Measurements from ENCODE around the gene HOXC5. TPM values are rescaled to one million over a fixed set of nuclear protein-coding genes. Genes with fewer than 3 reads are reported as not detected.

HOXC5 gene
- total RNA-seq, 4 donors from 2014 or later = 1.4 to 2.7 (median 1.7) TPM

DNA sequence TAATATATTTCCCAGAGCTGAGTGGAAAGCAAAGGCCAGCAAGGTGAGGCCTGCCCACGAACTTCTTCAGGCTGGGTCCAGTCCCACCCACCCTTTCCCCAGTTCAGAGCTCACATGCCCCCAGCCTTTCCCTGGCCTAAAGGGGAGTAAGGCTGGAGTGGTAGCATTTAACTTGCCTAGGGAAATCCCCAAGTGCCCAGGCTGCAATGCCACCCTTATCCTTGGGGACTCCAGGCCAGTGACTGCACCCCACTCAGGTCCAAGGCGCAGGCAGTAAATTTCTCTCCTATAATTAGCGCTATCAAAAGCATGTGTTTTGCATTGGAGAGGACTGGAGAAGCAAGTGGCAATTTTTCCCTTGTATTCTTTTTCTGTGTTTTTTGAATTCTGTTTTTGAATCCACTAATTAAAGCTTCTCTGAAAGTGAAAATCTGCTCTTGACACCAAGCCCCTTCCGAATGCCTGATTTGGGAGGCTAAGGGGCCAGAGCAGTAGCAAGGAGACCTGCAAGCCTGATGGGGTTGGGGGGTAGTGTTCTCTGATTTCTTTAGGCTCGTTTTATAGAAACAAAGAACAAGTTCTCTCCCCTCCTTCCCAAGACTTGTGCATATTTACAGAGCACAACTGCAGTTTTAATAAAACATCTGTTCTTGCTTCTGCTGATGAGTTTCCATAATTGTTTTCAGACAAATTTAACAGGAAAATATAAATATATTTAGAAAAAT lies 8.1 kb upstream of the HOXC5 start:
- no peak for DNase-seq (ENCODE audit: low spot score in 2 of 2)
- no peaks in the 10 kb centered on the region for H3K9me3 ChIP-seq
- WGBS, 2 donors = 27 to 32% methylated on average over 5 of the region's 5 CpGs
- peak overlapping the region in 2 of 4 donors; percentile 32 to 38 for H3K4me3 ChIP-seq
- H3K36me3 ChIP-seq = peaks cover 0 to under 1% (median 0%) of the 10 kb centered on the region in 3 donors
- H3K27ac ChIP-seq = peak overlapping the region; percentile 46 to 99 (median 96)
- peaks cover 0 to 100% (median 43%) of the 10 kb centered on the region in 4 donors for H3K4me1 ChIP-seq
- peaks cover 0 to 31% of the 10 kb centered on the region in 2 donors for H3K27me3 ChIP-seq
- TF ChIP-seq POLR2A (IDR thresholded peaks at IDR 0.05) (no peak), EP300 (IDR thresholded peaks at IDR 0.05) (no peak)
- TF ChIP-seq, protein P1, sequence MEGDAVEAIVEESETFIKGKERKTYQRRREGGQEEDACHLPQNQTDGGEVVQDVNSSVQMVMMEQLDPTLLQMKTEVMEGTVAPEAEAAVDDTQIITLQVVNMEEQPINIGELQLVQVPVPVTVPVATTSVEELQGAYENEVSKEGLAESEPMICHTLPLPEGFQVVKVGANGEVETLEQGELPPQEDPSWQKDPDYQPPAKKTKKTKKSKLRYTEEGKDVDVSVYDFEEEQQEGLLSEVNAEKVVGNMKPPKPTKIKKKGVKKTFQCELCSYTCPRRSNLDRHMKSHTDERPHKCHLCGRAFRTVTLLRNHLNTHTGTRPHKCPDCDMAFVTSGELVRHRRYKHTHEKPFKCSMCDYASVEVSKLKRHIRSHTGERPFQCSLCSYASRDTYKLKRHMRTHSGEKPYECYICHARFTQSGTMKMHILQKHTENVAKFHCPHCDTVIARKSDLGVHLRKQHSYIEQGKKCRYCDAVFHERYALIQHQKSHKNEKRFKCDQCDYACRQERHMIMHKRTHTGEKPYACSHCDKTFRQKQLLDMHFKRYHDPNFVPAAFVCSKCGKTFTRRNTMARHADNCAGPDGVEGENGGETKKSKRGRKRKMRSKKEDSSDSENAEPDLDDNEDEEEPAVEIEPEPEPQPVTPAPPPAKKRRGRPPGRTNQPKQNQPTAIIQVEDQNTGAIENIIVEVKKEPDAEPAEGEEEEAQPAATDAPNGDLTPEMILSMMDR (IDR thresholded peaks at IDR 0.05) = no peak

DNA sequence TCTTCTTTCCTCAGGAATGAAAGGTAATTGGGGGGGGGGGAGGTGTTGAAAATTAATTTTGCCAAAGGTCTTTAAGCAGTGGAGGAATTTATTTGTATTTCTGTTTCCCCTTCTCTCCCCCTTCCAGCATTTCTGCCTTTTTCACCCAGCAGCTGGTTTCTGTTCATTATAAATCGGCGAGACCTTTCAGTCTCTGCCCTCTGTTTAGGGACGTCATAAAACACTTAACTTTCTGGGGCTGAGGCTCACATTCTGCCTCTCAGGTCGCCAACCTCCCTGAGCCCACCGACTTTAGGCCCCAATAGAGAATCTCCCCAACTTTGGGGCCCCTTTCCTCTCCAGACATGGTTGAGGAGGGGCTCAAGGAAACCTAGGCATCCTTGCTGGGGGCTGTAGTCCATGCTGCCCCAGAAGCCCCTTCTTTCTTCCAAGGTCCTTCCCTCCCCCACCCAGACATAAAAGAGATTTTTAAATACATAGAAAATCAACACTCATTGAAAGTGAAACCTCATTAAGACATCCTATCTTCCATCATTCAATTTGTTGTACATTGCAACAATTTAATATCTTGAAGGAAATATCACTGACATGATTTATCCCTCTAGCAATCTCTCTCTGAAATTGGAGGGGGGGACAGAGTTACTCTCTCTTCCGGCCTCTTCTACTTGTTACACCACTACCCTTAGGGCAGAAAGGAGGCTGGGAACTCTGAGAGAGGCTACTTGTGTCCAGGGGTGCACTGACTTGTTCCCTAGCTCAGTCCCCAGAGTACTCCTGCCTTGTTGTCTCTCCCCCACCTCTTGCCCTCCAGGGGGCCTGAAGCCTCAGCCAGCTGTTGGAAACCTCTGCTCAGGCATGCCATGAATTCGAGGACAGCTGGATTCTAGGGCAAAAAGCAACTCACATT lies 7.1 kb upstream of the HOXC5 start:
- peak overlapping the region in 2 of 4 donors; percentile 13 to 29 for H3K4me3 ChIP-seq
- no peaks in the 10 kb centered on the region for H3K9me3 ChIP-seq
- DNase-seq (ENCODE audit: low spot score in 2 of 2) = no peak
- H3K36me3 ChIP-seq = peaks cover 0 to 7% (median 0%) of the 10 kb centered on the region in 3 donors
- peaks cover 0 to 41% of the 10 kb centered on the region in 2 donors for H3K27me3 ChIP-seq
- TF ChIP-seq POLR2A (IDR thresholded peaks at IDR 0.05) (no peak), EP300 (IDR thresholded peaks at IDR 0.05) (no peak)
- TF ChIP-seq, protein P1 (IDR thresholded peaks at IDR 0.05) = no peak
- H3K27ac ChIP-seq = peak overlapping the region; percentile 59 to 99 (median 84)
- WGBS, 2 donors = 20% methylated on average over 7 of the region's 7 CpGs
- H3K4me1 ChIP-seq = peaks cover 0 to 100% (median 39%) of the 10 kb centered on the region in 4 donors

DNA sequence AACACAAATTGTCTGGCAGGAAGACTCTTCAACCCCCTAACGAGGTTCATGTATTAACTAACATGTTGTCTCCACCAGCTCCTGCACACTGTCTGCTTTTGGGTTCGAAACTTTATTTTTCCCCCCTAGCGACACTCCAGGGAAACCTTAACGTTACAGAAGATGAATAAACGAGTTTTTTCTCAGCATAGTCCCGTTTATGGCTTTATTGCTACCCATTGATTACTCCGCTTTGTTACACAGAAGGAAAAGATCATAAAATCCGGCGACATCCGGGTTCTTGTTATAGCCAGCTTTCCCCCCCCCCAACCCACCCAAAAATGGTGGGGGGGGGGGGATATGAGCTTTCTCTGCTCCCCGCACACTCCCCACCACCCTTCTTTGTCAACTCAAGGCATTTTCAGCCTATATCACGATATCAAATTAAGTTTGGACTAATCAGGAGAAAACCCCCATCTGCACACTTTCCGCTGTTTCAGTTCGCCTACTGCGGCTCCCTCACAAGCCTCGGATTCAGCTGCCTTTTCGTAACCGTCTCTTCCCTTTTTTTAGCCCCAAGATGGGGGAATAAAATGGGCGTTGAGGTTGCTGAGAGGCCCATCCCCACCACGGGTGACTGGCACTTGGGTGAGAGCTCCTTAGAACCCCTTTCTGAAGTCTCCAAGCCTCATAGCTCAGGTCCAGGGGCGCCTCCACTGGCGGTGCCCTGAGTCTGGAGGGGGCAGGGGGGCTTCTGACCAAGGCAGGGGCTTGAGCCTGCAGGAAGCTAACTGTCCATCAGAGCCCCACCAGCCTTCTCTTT lies 6.0 kb upstream of the HOXC5 start:
- TF ChIP-seq, protein P1 (IDR thresholded peaks at IDR 0.05) = no peak
- TF ChIP-seq EP300 (IDR thresholded peaks at IDR 0.05) = no peak
- TF ChIP-seq POLR2A (IDR thresholded peaks at IDR 0.05) = no peak
- no peak for DNase-seq (ENCODE audit: low spot score in 2 of 2)
- Histone ChIP-seq H3K36me3 (peaks cover 0 to 7% (median 0%) of the 10 kb centered on the region in 3 donors), H3K27me3 (peaks cover 0 to 45% of the 10 kb centered on the region in 2 donors), H3K27ac (peak overlapping the region; percentile 59 to 99 (median 84)), H3K9me3 (no peaks in the 10 kb centered on the region), H3K4me3 (peak overlapping the region in 1 of 4 donors; percentile 10), H3K4me1 (peaks cover 0 to 100% (median 35%) of the 10 kb centered on the region in 4 donors)
- 28 to 34% methylated on average over 22 of the region's 22 CpGs for WGBS, 2 donors

DNA sequence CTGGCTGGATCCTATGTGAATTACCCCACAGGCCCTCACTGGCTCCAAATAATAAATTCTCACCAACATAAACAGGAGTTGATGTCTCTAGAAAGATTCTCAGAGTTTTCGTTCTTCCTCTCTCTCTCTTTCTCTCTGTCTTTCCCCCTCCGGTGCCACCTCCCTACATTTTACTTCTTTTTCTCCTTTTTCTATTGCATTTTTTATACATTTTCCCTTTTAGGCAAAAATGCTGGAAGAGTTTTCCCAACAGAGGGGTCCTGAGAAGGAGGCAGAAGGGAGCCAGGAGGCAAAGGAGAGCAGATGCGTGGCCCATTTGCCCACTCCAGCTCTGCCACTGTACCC lies 5.4 kb upstream of the HOXC5 start:
- H3K36me3 ChIP-seq = peaks cover 0 to 7% (median 0%) of the 10 kb centered on the region in 3 donors
- WGBS, 2 donors = 52 to 59% methylated on average over 3 of the region's 3 CpGs
- H3K27me3 ChIP-seq = peaks cover 0 to 50% of the 10 kb centered on the region in 2 donors
- peaks cover 0 to 100% (median 32%) of the 10 kb centered on the region in 4 donors for H3K4me1 ChIP-seq
- H3K27ac ChIP-seq = peak overlapping the region; percentile 66 to 99 (median 84)
- TF ChIP-seq POLR2A (IDR thresholded peaks at IDR 0.05) (no peak), EP300 (IDR thresholded peaks at IDR 0.05) (no peak)
- TF ChIP-seq, protein P1 (IDR thresholded peaks at IDR 0.05) = no peak
- H3K9me3 ChIP-seq = no peaks in the 10 kb centered on the region
- no peak overlapping the region for H3K4me3 ChIP-seq
- no peak for DNase-seq (ENCODE audit: low spot score in 2 of 2)
